Heart left ventricle (tissue), 16 donors: Measurements from ENCODE around the gene ALPI. TPM values are rescaled to one million over a fixed set of nuclear protein-coding genes. Genes with fewer than 3 reads are reported as not detected.

Experiments used
- ATAC-seq, 4 donors: fragments of 200-7000 bp; cut with Tn5 transposase; one replicate each; pipeline ENCODE4 v1.9.1; 2020 to 2022; ENCODE audit warnings: moderate library complexity in 4 of 4, mild to moderate bottlenecking in 3 of 4, moderate number of reproducible peaks in 1 of 4
- DNase-seq, 5 donors: peaks; one replicate each; pipeline ENCODE4 v3.0.0-alpha.2; 2020
- H3K27ac ChIP-seq, 12 donors: fragments of 200-600 bp; sonication (generic) in 4 of 12; one replicate each; pipeline versions ENCODE4 v1.5.0 to v1.8.0; 2016 to 2022; ENCODE audit warnings: mild to moderate bottlenecking in 2 of 12
- H3K27me3 ChIP-seq, 9 donors: fragments of 200-600 bp; sonication (generic) in 2 of 9; one replicate each; pipeline versions ENCODE4 v1.5.1 to v1.8.0; 2016 to 2022; ENCODE audit warnings: mild to moderate bottlenecking in 3 of 9
- H3K36me3 ChIP-seq, 9 donors: fragments of 200-600 bp; sonication (generic) in 2 of 9; one replicate each; pipeline versions ENCODE4 v1.5.0 to v1.8.0; 2018 to 2022; ENCODE audit warnings: mild to moderate bottlenecking in 2 of 9
- H3K4me1 ChIP-seq, 12 donors: fragments of 200-600 bp; sonication (generic) in 4 of 12; one replicate each; pipeline versions ENCODE4 v1.5.0 to v1.8.0; 2016 to 2022; ENCODE audit warnings: mild to moderate bottlenecking in 3 of 12
- H3K4me3 ChIP-seq, 12 donors: fragments of 200-600 bp; sonication (generic) in 4 of 12; one replicate each; pipeline versions ENCODE4 v1.5.0 to v1.8.0; 2017 to 2022; ENCODE audit warnings: mild to moderate bottlenecking in 9 of 12, moderate library complexity in 4 of 12
- H3K9me3 ChIP-seq, 12 donors: fragments of 200-600 bp; sonication (generic) in 4 of 12; one replicate each; pipeline versions ENCODE4 v1.5.0 to v1.8.0; 2016 to 2022; ENCODE audit warnings: mild to moderate bottlenecking in 1 of 12
- POLR2A ChIP-seq, 2 donors: fragments of 450-650 bp; IDR thresholded peaks; one replicate each; pipeline ENCODE4 v1.6.1; 2017; ENCODE audit warnings: antibody characterized with exemption in 2 of 2, mild to moderate bottlenecking in 2 of 2, moderate library complexity in 2 of 2
- whole genome bisulfite sequencing, 4 donors: extraction: QIAGEN DNeasy Blood & Tissue Kit in 2 of 4; methylation state at CpG; one replicate each; pipeline versions ENCODE4 v1.1.5 to v1.1.7; 2013 to 2018; 5-methylcytosine and 5-hydroxymethylcytosine counted together
- intact Hi-C, 10 donors: fragments of 100-400 bp; cut with DNase I; formaldehyde crosslinking; loops; one replicate each; pipeline versions ENCODE4 v1.11.1 to v1.14.2; 2022
- polyA plus RNA-seq, 2 donors: library from polyadenylated mRNA; stranded (reverse); fragments of 200-250 nt; gene quantifications; one replicate each; pipeline ENCODE4 v1.2.3, GENCODE V29; 2013
- total RNA-seq, 9 donors: library from RNA; depleted of rRNA in 2 of 9; stranded (reverse); fragments of >200 nt in 2 of 9; fragmentation: NEBNext Ultra II Directional in 3 of 9; extraction: Animal tissue kit (Norgen Biotek cat#: 25700) in 3 of 9; gene quantifications; one replicate each; pipeline versions ENCODE4 v1.1.0 to v1.2.4, GENCODE V29; 2016 to 2023
- TF ChIP-seq, protein P1 (sequence below), 12 donors: fragments of 200-600 bp; sonication (generic) in 4 of 12; IDR thresholded peaks; one replicate each; pipeline versions ENCODE4 v1.5.0 to v1.8.0; 2018 to 2022; ENCODE audit warnings: antibody characterized with exemption in 12 of 12, mild to moderate bottlenecking in 5 of 12
- donor health status: ischemic (EF 13 %, LVEDD 7.1; RV severe dilation, severe dysfunction).
- donor health status: healthy with polysubstance abuse.
- donor health status: DM: no; HTN: yes; CAD: no.
- donor health status: DM: no; HTN: no; CAD: no.
- donor health status: ischemic (EF 25% LVEDD 6.9; RV normal size, moderate dysfunction).
- donor health status: ischemic (EF 25% LVEDD 5.7; RV mildly dilated, moderate dysfunction).
- donor health status: healthy.
- donor health status: DM: yes; HTN: yes; CAD: no.
- donor health status: ischemic (EF 35%, LVEDD 5.7; RV mildly dilated, moderate dysfunction).
- donor health status: nonischemic (EF 11% LVEDD 7.7; RV severe dilation, severe dysfunction).
- donor health status: DM: yes; HTN: yes; CAD: no.
- donor health status: PGD.
- donor health status: ischemic (EF 29% LVEDD 5.4; RV normal size, mild dysfunction).
- donor health status: nonischemic (EF 23%, LVEDD 6.1; RV moderate dilation, normal function).

The ALPI gene
- total and polyA plus RNA-seq, 11 donors: not detected

GRCh38 chr2:232490221-232491138, 34.5 kb downstream of the ALPI start:
- DNase-seq: peak in 2 of 5 donors; percentile 19 to 51

DNA sequence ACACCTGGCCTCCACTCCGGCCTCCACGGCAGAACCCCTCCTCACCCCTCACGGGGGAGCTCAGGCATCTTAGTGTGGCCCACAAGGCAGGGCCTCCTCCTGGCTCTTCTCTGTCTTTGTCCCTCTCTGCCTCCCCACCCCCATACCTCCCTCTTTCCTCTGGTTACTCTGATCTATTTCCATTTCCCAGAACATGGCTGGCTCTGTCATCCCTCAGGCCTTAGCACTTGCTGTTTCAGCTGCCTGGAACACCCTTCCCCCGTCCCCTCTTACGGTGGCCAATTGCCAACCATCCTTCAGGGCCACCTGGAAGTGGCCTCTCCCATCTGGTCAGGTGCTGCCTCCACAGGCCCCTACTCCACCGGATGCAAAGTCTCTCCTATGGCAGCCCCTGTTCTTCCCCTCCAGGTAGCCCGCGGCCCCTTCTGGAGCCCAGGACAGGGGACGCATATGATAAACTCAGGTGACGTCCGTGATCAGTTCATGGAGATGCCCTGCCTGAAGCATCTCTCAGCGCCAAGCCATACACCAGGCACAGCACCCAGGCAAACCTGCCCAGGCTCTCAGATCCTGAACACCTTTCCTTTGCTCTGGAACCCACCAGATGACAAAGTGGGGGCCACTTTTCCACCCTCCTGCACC, 35.3 kb downstream of the ALPI start:
- intact Hi-C loops: no loop called here
- Histone ChIP-seq H3K27ac (no peak overlapping the region), H3K9me3 (no peaks in the 10 kb centered on the region), H3K4me1 (peaks cover 0 to 17% (median 0%) of the 10 kb centered on the region in 12 donors), H3K4me3 (no peak overlapping the region), H3K27me3 (peaks cover 11 to 27% (median 20%) of the 10 kb centered on the region in 9 donors), H3K36me3 (no peaks in the 10 kb centered on the region)
- DNase-seq (peak in 2 of 5 donors; percentile 11 to 28), ATAC-seq (no peak)
- TF ChIP-seq, protein P1, sequence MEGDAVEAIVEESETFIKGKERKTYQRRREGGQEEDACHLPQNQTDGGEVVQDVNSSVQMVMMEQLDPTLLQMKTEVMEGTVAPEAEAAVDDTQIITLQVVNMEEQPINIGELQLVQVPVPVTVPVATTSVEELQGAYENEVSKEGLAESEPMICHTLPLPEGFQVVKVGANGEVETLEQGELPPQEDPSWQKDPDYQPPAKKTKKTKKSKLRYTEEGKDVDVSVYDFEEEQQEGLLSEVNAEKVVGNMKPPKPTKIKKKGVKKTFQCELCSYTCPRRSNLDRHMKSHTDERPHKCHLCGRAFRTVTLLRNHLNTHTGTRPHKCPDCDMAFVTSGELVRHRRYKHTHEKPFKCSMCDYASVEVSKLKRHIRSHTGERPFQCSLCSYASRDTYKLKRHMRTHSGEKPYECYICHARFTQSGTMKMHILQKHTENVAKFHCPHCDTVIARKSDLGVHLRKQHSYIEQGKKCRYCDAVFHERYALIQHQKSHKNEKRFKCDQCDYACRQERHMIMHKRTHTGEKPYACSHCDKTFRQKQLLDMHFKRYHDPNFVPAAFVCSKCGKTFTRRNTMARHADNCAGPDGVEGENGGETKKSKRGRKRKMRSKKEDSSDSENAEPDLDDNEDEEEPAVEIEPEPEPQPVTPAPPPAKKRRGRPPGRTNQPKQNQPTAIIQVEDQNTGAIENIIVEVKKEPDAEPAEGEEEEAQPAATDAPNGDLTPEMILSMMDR (IDR thresholded peaks at IDR 0.05): no peak
- TF ChIP-seq POLR2A (IDR thresholded peaks at IDR 0.05): no peak
- WGBS, 4 donors: 84 to 94% (median 88%) methylated on average over 10 to 12 of the region's 12 CpGs

More at GRCh38 chr2:232490221-232491138, 34.5 kb downstream of the ALPI start:
- no peak for ATAC-seq
- H3K27me3 ChIP-seq: peaks cover 18 to 34% (median 28%) of the 10 kb centered on the region in 9 donors
- WGBS, 4 donors: 71 to 82% (median 75%) methylated on average over 21 to 30 of the region's 30 CpGs
- peaks cover 0 to 24% (median 0%) of the 10 kb centered on the region in 12 donors for H3K4me1 ChIP-seq
- no peaks in the 10 kb centered on the region for H3K9me3 ChIP-seq
- H3K4me3 ChIP-seq: no peak overlapping the region
- no peaks in the 10 kb centered on the region for H3K36me3 ChIP-seq
- intact Hi-C loops: no loop called here
- no peak for TF ChIP-seq POLR2A (IDR thresholded peaks at IDR 0.05)
- TF ChIP-seq, protein P1 (IDR thresholded peaks at IDR 0.05): no peak
- H3K27ac ChIP-seq: no peak overlapping the region

DNA sequence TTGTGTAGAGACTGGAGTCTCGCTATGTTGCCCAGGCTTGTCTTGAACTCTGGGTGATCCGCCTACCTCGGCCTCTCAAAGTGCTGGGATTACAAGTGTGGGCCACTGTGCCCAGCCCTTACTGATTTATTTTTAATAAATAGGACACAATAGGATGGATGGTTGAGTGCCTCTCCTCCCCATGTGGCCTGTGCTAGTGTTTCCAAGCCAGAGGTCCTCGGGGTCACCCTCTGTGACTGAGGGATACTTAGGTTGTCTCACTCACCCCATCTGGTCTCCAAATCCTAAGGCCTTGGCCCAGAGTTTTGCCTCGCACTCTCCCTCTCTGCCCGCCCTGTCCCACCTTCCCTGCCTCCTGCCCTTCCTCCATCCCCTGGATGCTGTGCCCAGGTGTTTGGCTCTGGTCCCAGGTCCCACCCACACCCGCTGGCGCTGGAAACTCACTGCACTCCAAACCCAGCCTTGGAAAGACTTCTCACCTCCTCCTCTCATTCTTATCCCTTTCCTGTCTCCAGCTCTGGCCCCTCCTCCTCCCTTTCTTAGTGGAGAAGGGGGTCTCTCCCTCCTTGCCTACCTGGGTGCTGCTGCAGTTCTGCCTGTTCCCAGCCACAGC, 36.4 kb downstream of the ALPI start:
- no peak overlapping the region for H3K27ac ChIP-seq
- no peaks in the 10 kb centered on the region for H3K9me3 ChIP-seq
- H3K27me3 ChIP-seq: peaks cover 1 to 16% (median 10%) of the 10 kb centered on the region in 9 donors
- H3K36me3 ChIP-seq: no peaks in the 10 kb centered on the region
- no peak for ATAC-seq
- intact Hi-C loops: no loop called here
- no peak overlapping the region for H3K4me3 ChIP-seq
- WGBS, 4 donors: 77 to 83% (median 80%) methylated on average over 7 to 8 of the region's 8 CpGs
- TF ChIP-seq POLR2A (IDR thresholded peaks at IDR 0.05): no peak
- TF ChIP-seq, protein P1 (IDR thresholded peaks at IDR 0.05): no peak
- peak in 2 of 5 donors; percentile 7 to 27 for DNase-seq
- peaks cover 0 to 6% (median 0%) of the 10 kb centered on the region in 12 donors for H3K4me1 ChIP-seq
